H1 (cell line): ENCODE measurements around the gene ACTR2. TPM values are rescaled to one million over a fixed set of nuclear protein-coding genes. Genes with fewer than 3 reads are reported as not detected.
A peak's percentile ranks its signal among the peaks of the same experiment; 100 is the strongest.

ENCODE experiments used
- CTCF ChIA-PET: fragments of 300-600 bp; sonication (Branson Sonifier 250); formaldehyde crosslinking; loops from one replicate; lab custom pipeline; 2021; ENCODE audit not compliant: partially characterized antibody; lab: Charles Lee
- POLR2A ChIA-PET: fragments of 300-600 bp; sonication (Branson Sonifier 250); formaldehyde crosslinking; loops from one replicate; lab custom pipeline; 2021; ENCODE audit warnings: inconsistent platforms; ENCODE audit not compliant: partially characterized antibody; lab: Charles Lee
- DNase-seq, 2 experiments: peaks; one replicate each; pipeline versions ENCODE4 v3.0.0 to v3.0.0-alpha.2; 2010 to 2022; ENCODE audit warnings: low spot score in 2 of 2, low read depth in 1 of 2, mixed read lengths in 1 of 2
- FAIRE-seq: peaks from 2 replicates; lab custom pipeline; 2011; peaks lifted over from hg19 to GRCh38; lab: Jason Lieb, UNC
- H2AFZ ChIP-seq: 2 replicates; pipeline ENCODE4 v1.8.1; 2012; ENCODE audit warnings: low read length, inconsistent platforms
- H2AK5ac ChIP-seq: 2 replicates; pipeline ENCODE4 v1.6.1; 2013; ENCODE audit warnings: low read depth, low read length
- H2BK120ac ChIP-seq: replicated peaks from 2 replicates; pipeline ENCODE3; 2013; ENCODE audit warnings: low read depth, low read length, inconsistent platforms
- H2BK12ac ChIP-seq: 2 replicates; pipeline ENCODE4 v1.6.1; 2013; ENCODE audit warnings: low read depth, low read length
- H2BK15ac ChIP-seq: 2 replicates; pipeline ENCODE4 v1.6.1; 2013; ENCODE audit warnings: low read length
- H2BK20ac ChIP-seq: 2 replicates; pipeline ENCODE4 v1.6.1; 2013; ENCODE audit warnings: low read length
- H2BK5ac ChIP-seq: 2 replicates; pipeline ENCODE4 v1.6.1; 2013; ENCODE audit warnings: low read depth, low read length
- H3K14ac ChIP-seq: 2 replicates; pipeline ENCODE4 v1.6.1; 2013; ENCODE audit warnings: inconsistent platforms; ENCODE audit not compliant: insufficient read length
- H3K18ac ChIP-seq: 2 replicates; pipeline ENCODE4 v1.6.1; 2013; ENCODE audit warnings: low read length; ENCODE audit errors: extremely low read depth
- H3K23ac ChIP-seq: 2 replicates; pipeline ENCODE4 v1.6.1; 2013; ENCODE audit warnings: inconsistent platforms; ENCODE audit not compliant: insufficient read length
- H3K23me2 ChIP-seq: 2 replicates; pipeline ENCODE4 v1.6.1; 2013; ENCODE audit warnings: low read depth, low read length
- H3K27ac ChIP-seq: 2 replicates; pipeline ENCODE4 v1.6.1; 2011; ENCODE audit warnings: low read depth, low read length, inconsistent platforms
- H3K27me3 ChIP-seq, 4 experiments: replicated peaks in 1 of 4; 1 replicate in 1 of 4; 2 replicates in 3 of 4; pipeline versions ENCODE4 v1.6.1 to v1.8.1; 2011 to 2013; ENCODE audit warnings: low read length in 3 of 4, mild to moderate bottlenecking in 3 of 4, inconsistent platforms in 2 of 4, mixed read lengths in 2 of 4, moderate library complexity in 1 of 4; ENCODE audit not compliant: control insufficient read depth in 3 of 4, insufficient read depth in 3 of 4; ENCODE audit errors: extremely low read depth in 1 of 4
- H3K36me3 ChIP-seq, 4 experiments: 2 replicates each; pipeline versions ENCODE4 v1.6.1 to v1.8.1; 2011 to 2013; ENCODE audit warnings: mild to moderate bottlenecking in 4 of 4, low read length in 3 of 4, moderate library complexity in 2 of 4, control low read depth in 1 of 4, inconsistent platforms in 1 of 4; ENCODE audit not compliant: insufficient read depth in 4 of 4, control insufficient read depth in 2 of 4
- H3K4ac ChIP-seq: replicated peaks from 2 replicates; pipeline ENCODE3; 2013; ENCODE audit warnings: low read length, low read depth, mixed read lengths, inconsistent platforms; ENCODE audit not compliant: insufficient read length
- H3K4me1 ChIP-seq, 4 experiments: replicated peaks in 1 of 4; 1 replicate in 1 of 4; 2 replicates in 3 of 4; pipeline versions ENCODE4 v1.6.1 to v1.8.1; 2011 to 2013; ENCODE audit warnings: low read length in 3 of 4, inconsistent platforms in 2 of 4, mixed read lengths in 1 of 4; ENCODE audit not compliant: insufficient read depth in 4 of 4, control insufficient read depth in 3 of 4
- H3K4me2 ChIP-seq, 2 experiments: 2 replicates each; pipeline versions ENCODE4 v1.6.1 to v1.8.1; 2011 to 2013; ENCODE audit warnings: low read depth in 2 of 2, low read length in 2 of 2, control low read depth in 1 of 2, inconsistent platforms in 1 of 2, mild to moderate bottlenecking in 1 of 2; ENCODE audit not compliant: insufficient read depth in 1 of 2
- H3K4me3 ChIP-seq, 4 experiments: fragments of 200-600, 300-600 bp in 1 of 4; sonication (generic), shearing (Covaris generic), sonication (Bioruptor Twin) in 1 of 4; 2 replicates each; pipeline versions ENCODE4 v1.5.1 to v1.8.1; 2011 to 2016; ENCODE audit warnings: low read length in 4 of 4, low read depth in 3 of 4, control low read depth in 2 of 4, inconsistent platforms in 2 of 4, mild to moderate bottlenecking in 2 of 4, mixed read lengths in 1 of 4, moderate library complexity in 1 of 4; ENCODE audit not compliant: insufficient read depth in 2 of 4; ENCODE audit errors: extremely low read depth in 1 of 4
- H3K56ac ChIP-seq: replicated peaks from 2 replicates; pipeline ENCODE3; 2013; ENCODE audit warnings: low read depth, mild to moderate bottlenecking, mixed read lengths, low read length, inconsistent platforms; ENCODE audit not compliant: insufficient read length
- H3K79me1 ChIP-seq: 2 replicates; pipeline ENCODE4 v1.6.1; 2013; ENCODE audit warnings: low read depth, low read length, control low read depth
- H3K79me2 ChIP-seq, 2 experiments: 2 replicates each; pipeline versions ENCODE4 v1.6.1 to v1.8.1; 2012 to 2013; ENCODE audit warnings: low read length in 2 of 2, mild to moderate bottlenecking in 2 of 2, inconsistent platforms in 1 of 2; ENCODE audit not compliant: insufficient read depth in 2 of 2, control insufficient read depth in 1 of 2
- H3K9ac ChIP-seq, 4 experiments: replicated peaks in 1 of 4; 1 replicate in 1 of 4; 2 replicates in 3 of 4; pipeline versions ENCODE4 v1.6.1 to v1.8.1; 2011 to 2013; ENCODE audit warnings: low read depth in 3 of 4, low read length in 3 of 4, control low read depth in 2 of 4, mild to moderate bottlenecking in 2 of 4, moderate library complexity in 2 of 4, inconsistent platforms in 1 of 4; ENCODE audit errors: extremely low read depth in 1 of 4
- H3K9me3 ChIP-seq, 2 experiments: 2 replicates each; pipeline versions ENCODE4 v1.6.1 to v1.8.1; 2012 to 2013; ENCODE audit warnings: mild to moderate bottlenecking in 2 of 2, moderate library complexity in 2 of 2, control low read depth in 1 of 2, inconsistent platforms in 1 of 2, low read depth in 1 of 2, low read length in 1 of 2, mixed read lengths in 1 of 2; ENCODE audit not compliant: insufficient read depth in 2 of 2
- H4K20me1 ChIP-seq, 2 experiments: replicated peaks in 1 of 2; 2 replicates each; pipeline versions ENCODE3 to v1.8.1; 2011 to 2013; ENCODE audit warnings: inconsistent platforms in 2 of 2, low read length in 2 of 2, mild to moderate bottlenecking in 1 of 2; ENCODE audit not compliant: insufficient read depth in 2 of 2, control insufficient read depth in 1 of 2
- H4K5ac ChIP-seq: 2 replicates; pipeline ENCODE4 v1.6.1; 2013; ENCODE audit warnings: low read length, low read depth, mixed read lengths, inconsistent platforms; ENCODE audit not compliant: insufficient read length
- H4K8ac ChIP-seq: 2 replicates; pipeline ENCODE4 v1.8.0; 2013; ENCODE audit warnings: mild to moderate bottlenecking, moderate library complexity, low read length, inconsistent platforms; ENCODE audit not compliant: insufficient read depth; ENCODE audit errors: extremely low read depth
- H4K91ac ChIP-seq: replicated peaks from 2 replicates; pipeline ENCODE3; 2013; ENCODE audit warnings: low read length, mixed read lengths, inconsistent platforms; ENCODE audit not compliant: insufficient read length
- CHD2 ChIP-seq: IDR thresholded peaks from 2 replicates; pipeline ENCODE4 v1.6.1; 2012; ENCODE audit warnings: low read length, improper control_type of control experiment
- KDM1A ChIP-seq: fragments of 200-600, 300-600 bp; sonication (generic); IDR thresholded peaks from 2 replicates; pipeline ENCODE4 v1.7.1; 2016; ENCODE audit warnings: mild to moderate bottlenecking, low read length, borderline replicate concordance
- POLR2A ChIP-seq, 2 experiments: IDR thresholded peaks; 1 replicate in 1 of 2; 2 replicates in 1 of 2; pipeline ENCODE4 v1.6.1; 2011; ENCODE audit warnings: low read depth in 2 of 2, low read length in 2 of 2, mild to moderate bottlenecking in 2 of 2; ENCODE audit errors: control extremely low read depth in 1 of 2
- POLR2AphosphoS5 ChIP-seq: IDR thresholded peaks from 2 replicates; pipeline ENCODE4 v1.6.1; 2011; ENCODE audit warnings: low read depth, low read length
- RAD21 ChIP-seq, 2 experiments: IDR thresholded peaks in 1 of 2; conservative IDR thresholded peaks in 1 of 2; 2 replicates each; pipeline ENCODE4 v1.6.1; 2011; ENCODE audit warnings: low read depth in 2 of 2, low read length in 2 of 2, improper control_type of control experiment in 1 of 2, inconsistent platforms in 1 of 2, mild to moderate bottlenecking in 1 of 2, moderate library complexity in 1 of 2
- RNF2 ChIP-seq: fragments of 200-900, 300-1000 bp; sonication (generic); IDR thresholded peaks from 2 replicates; pipeline ENCODE4 v1.7.1; 2016; ENCODE audit warnings: borderline replicate concordance, low read depth, mild to moderate bottlenecking, antibody characterized with exemption, low read length; ENCODE audit not compliant: poor library complexity, severe bottlenecking; ENCODE audit errors: missing control alignments
- SAP30 ChIP-seq: fragments of 300-600 bp; sonication (generic); IDR thresholded peaks from 2 replicates; pipeline ENCODE4 v1.7.1; 2012; ENCODE audit warnings: low read length, moderate library complexity, mild to moderate bottlenecking, inconsistent platforms; ENCODE audit not compliant: insufficient read depth, insufficient replicate concordance
- SIX5 ChIP-seq: IDR thresholded peaks from 2 replicates; pipeline ENCODE4 v1.6.1; 2011; ENCODE audit warnings: mild to moderate bottlenecking, low read depth, low read length
- SP2 ChIP-seq: IDR thresholded peaks from 2 replicates; pipeline ENCODE4 v1.6.1; 2012; ENCODE audit warnings: mild to moderate bottlenecking, low read length, inconsistent platforms
- TAF7 ChIP-seq: optimal IDR thresholded peaks from 2 replicates; pipeline ENCODE3; 2011; ENCODE audit warnings: low read depth, mild to moderate bottlenecking, inconsistent platforms, low read length, moderate library complexity, borderline replicate concordance
- ZNF274 ChIP-seq: IDR thresholded peaks from 2 replicates; pipeline ENCODE4 v1.7.0; 2012; ENCODE audit warnings: low read length, borderline replicate concordance; ENCODE audit errors: extremely low read depth
- WGBS, 2 experiments: shearing (Covaris generic) in 1 of 2; methylation state at CpG; one replicate each; pipeline versions ENCODE4 v1.1.6 to v1.1.7; 2013 to 2015; ENCODE audit warnings: low lambda C conversion rate in 2 of 2, mixed read lengths in 2 of 2, inconsistent platforms in 1 of 2, low coverage in 1 of 2, missing lambda C conversion rate in 1 of 2; ENCODE audit not compliant: insufficient replicate concordance in 2 of 2, insufficient coverage in 1 of 2, insufficient read length in 1 of 2; ENCODE audit errors: extremely low coverage in 1 of 2, missing lambda C conversion rate in 1 of 2; 5-methylcytosine and 5-hydroxymethylcytosine counted together
- polyA plus RNA-seq, 7 experiments: library from polyadenylated mRNA; depleted of rRNA in 3 of 7; stranded (reverse) in 5 of 7; unstranded in 2 of 7; fragments of >200 nt in 5 of 7; fragments of 200-250 nt in 2 of 7; gene quantifications; 1 replicate in 5 of 7; 2 replicates in 1 of 7; 4 replicates in 1 of 7; pipeline versions ENCODE4 v1.2.1 to v1.2.3, GENCODE V29; 2011 to 2013; ENCODE audit warnings: missing spikeins in 2 of 7, mixed read lengths in 2 of 7
- total RNA-seq: library from RNA; stranded (reverse); fragmentation: NEBNext Ultra II Directional; extraction: Animal tissue kit (Norgen Biotek cat#: 25700); gene quantifications from 2 replicates; pipeline ENCODE4 v1.2.1, GENCODE V29; 2021
- TF ChIP-seq, protein P1 (sequence below): IDR thresholded peaks from 2 replicates; pipeline ENCODE4 v1.6.1; 2012; ENCODE audit warnings: inconsistent platforms

ACTR2 gene
- total and polyA plus RNA-seq, 2 of the 8 experiments (the other 6 are each of a cell fraction or from before 2014, with no cell fraction given), result 28.3 to 171 TPM

DNA sequence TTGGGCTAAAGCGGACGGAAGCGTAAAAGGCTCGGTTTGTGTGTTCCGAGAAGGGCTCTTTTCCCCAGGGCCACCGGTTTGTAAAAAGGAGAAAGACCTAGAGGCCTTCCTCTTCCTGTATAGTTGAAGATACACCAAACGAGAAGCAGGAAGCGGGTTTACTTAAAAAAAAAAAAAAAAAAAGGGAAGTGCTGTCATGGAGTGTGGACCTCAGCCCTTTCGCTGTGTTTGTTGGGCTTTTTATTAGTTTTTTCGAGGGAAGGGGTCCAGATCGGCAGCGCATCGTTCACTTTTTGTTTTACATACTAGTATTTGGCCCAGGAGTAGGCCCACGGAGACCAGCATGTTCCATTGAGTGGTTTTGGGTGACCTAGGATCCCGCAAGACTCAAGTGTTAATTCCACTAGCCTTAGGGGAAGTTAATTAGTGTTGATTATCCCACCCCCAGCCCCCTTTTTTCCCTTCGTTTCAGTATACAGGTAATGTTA, 676 bp downstream of the ACTR2 start:
- FAIRE-seq, result no peak
- Histone ChIP-seq H4K5ac (peak overlapping the region; percentile 34), H3K9ac (peak overlapping the region; percentile 61 to 89 (median 75); a peak in 6 of 7 replicates), H3K9me3 (no peaks in the 10 kb centered on the region), H3K23ac (no peak overlapping the region), H2AFZ (peak overlapping the region; percentile 58; the same call in 1 of the 2 replicates), H3K56ac (peak overlapping the region; percentile 64), H3K18ac (peak overlapping the region; percentile 83), H3K4me3 (peak overlapping the region; percentile 85 to 100 (median 97)), H4K20me1 (peaks cover 0 to 4% of the 10 kb centered on the region in 2 experiments), H2BK12ac (no peak overlapping the region), H3K23me2 (peaks cover 7% of the 10 kb centered on the region), H2BK20ac (no peak overlapping the region), H4K8ac (no peak overlapping the region), H2BK5ac (0 out of 2 replicates have a peak overlapping the region, but pooled peaks have one; percentile 87), H3K4me2 (peak overlapping the region; percentile 80 to 92), H3K14ac (no peak overlapping the region), H3K27ac (peak overlapping the region; percentile 60; the same call in 1 of the 2 replicates), H4K91ac (no peak overlapping the region), H3K27me3 (no peaks in the 10 kb centered on the region), H3K4me1 (peaks cover 0 to 3% (median 0%) of the 10 kb centered on the region in 4 experiments; a peak in 1 of 7 replicates), H2BK120ac (no peak overlapping the region), H3K79me1 (no peaks in the 10 kb centered on the region), H2BK15ac (no peak overlapping the region), H3K36me3 (peaks cover 0 to 3% (median 0%) of the 10 kb centered on the region in 4 experiments; a peak in 1 of 8 replicates), H2AK5ac (no peak overlapping the region), H3K4ac (no peak overlapping the region), H3K79me2 (peaks cover 0 to 57% of the 10 kb centered on the region in 2 experiments; a peak in 3 of 4 replicates)
- ChIA-PET POLR2A (interaction anchor here (0.9 to 1.7 kb wide), 4 partner anchors 10 to 171 kb away, joined by 3 to 5 read pairs (median 4); no protein-coding TSS in a partner anchor), CTCF (no interaction called here)
- no peak for DNase-seq
- 4% methylated on average over 15 of the region's 16 CpGs; no CpG with 5 or more reads in 1 of the 2 experiments for WGBS, 2 experiments
- TF ChIP-seq POLR2AphosphoS5 (no peak), SAP30 (no peak), CHD2 (no peak), SP2 (no peak), RAD21 (IDR thresholded peaks at IDR 0.05 in 1 of 2, conservative IDR thresholded peaks at IDR 0.05 in 1 of 2; ENCODE audit: low read depth in 2 of 2, low read length in 2 of 2) (no peak), SIX5 (no peak), ZNF274 (no peak), KDM1A (no peak), POLR2A (IDR thresholded peaks at IDR 0.05; ENCODE audit: control extremely low read depth in 1 of 2, low read depth in 2 of 2, low read length in 2 of 2) (no peak), RNF2 (no peak), TAF7 (no peak)
- TF ChIP-seq, protein P1, sequence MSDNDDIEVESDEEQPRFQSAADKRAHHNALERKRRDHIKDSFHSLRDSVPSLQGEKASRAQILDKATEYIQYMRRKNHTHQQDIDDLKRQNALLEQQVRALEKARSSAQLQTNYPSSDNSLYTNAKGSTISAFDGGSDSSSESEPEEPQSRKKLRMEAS, result no peak
